Activated CD8-positive, alpha-beta memory T cell treated with anti-CD3 and anti-CD28 coated beads, Interleukin-2, amount 50 U/mL, for 1 hour (primary cell): ENCODE results near the gene PNLDC1.
"Not testable (repeated sequence)": the region's sequence is repeated elsewhere in the genome, so short reads cannot be mapped to it uniquely, and the experiment has no call there.

ENCODE experiments used
- DNase-seq: peaks from one replicate; pipeline ENCODE4 v3.0.0-alpha.2; 2020; ENCODE audit errors: extremely low read depth

The PNLDC1 gene

GRCh38 chr6:159819932-159820640 lies 20.0 kb downstream of the PNLDC1 start:
- no peak for DNase-seq

- no peak for DNase-seq
Observed at GRCh38 chr6:159821122-159821521, 21.0 kb downstream of the PNLDC1 start.

- no peak for DNase-seq
Observed at GRCh38 chr6:159821726-159822125, 21.6 kb downstream of the PNLDC1 start.

DNA sequence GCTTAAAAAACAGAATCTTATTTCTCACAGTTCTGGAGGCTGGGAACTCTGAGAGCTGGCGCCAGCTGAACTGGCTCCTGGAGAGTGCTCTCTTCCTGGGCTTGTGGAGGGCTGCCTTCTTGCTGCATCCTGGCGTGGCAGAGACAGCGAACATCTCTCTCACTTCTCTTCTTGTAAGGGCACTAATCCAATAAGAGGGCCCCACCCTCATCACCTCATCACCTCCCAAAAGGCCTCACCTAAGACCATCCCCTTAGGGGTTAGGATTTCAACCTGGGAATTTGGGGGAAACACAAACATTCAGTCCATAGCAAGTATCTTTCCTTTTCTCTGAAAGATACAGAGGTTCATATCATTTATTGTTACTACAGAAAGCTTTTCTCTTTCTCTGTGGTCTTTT lies 23.9 kb downstream of the PNLDC1 start:
- no peak for DNase-seq

- not testable (repeated sequence) for DNase-seq
Observed at GRCh38 chr6:159824690-159825089, 24.6 kb downstream of the PNLDC1 start.

GRCh38 chr6:159826004-159826403 lies 25.9 kb downstream of the PNLDC1 start:
- DNase-seq = no peak

DNA sequence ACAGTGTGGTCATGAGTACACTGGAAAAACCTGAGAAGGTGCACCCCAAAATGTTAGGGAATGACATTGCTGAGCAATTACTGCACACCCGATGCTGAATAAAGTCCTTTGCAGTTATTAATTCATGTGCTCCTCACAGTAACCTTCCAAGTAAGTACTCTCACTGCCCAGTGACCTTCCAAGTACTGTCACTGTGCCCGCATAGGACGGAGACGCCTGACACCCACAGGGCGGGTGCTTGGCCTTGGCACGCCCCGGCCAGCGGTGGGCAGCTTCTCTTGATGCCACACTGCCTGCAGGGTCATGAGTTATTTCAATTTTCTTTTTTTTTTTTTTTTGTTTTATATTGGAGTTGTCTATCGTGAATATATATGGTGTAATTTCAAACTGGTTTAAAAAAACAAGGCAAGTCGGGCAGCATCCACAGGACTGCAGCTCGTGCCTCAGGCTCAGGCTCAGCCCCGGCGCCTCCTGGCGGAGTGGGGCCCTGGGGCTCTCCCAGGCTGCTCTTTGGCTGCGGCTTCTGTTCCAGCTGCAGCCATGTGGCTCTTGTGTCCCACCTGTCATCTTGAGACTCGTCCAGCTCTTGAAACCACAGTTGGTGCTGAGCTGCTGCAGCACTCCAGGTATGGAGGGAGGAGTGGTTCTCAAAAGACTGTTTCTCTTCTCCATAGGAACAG lies 27.0 kb downstream of the PNLDC1 start:
- DNase-seq = no peak

DNA sequence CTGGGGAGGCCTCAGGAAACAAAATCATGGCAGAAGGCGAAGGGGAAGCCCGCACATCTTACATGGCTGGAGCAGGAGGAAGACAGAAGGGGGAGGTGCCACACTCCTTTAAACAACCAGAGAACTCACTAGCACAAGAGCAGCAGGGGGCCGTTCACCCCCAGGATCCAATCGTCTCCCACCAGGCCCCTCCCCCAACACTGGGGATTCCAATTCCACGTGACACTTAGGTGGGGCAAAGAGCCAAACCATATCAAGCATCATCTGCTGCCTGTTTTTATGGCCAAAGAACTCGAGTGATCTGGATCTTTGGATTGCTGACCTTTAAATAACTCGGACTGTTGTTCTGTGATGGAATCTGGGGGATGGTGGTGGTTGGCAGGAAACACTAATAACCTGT lies 28.0 kb downstream of the PNLDC1 start:
- DNase-seq = no peak

- DNase-seq = no peak
Observed at GRCh38 chr6:159829526-159829925, 29.4 kb downstream of the PNLDC1 start.

- DNase-seq = no peak
Observed at GRCh38 chr6:159830501-159831372, 30.7 kb downstream of the PNLDC1 start.

- no peak for DNase-seq
Observed at GRCh38 chr6:159831373-159831679, 31.2 kb downstream of the PNLDC1 start.

DNA sequence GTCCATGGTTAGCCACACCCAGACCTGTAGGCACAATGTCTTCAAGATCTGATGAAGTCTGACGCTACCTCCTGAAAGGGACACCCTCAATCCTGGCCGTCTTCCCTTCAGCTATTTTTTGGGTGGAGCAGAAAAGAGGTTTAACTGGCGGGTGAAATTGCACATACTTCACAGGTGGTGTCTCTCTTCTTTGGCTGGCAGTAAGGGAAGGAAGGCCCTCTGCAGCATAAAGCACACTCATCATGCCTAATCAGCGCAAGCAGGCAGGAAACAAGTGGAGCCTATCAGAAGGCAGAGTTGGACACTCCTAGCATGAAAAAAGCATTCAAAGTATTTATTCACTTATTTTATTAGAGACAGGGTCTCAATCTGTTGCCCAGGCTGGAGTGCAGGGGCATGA lies 32.9 kb downstream of the PNLDC1 start:
- no peak for DNase-seq

DNA sequence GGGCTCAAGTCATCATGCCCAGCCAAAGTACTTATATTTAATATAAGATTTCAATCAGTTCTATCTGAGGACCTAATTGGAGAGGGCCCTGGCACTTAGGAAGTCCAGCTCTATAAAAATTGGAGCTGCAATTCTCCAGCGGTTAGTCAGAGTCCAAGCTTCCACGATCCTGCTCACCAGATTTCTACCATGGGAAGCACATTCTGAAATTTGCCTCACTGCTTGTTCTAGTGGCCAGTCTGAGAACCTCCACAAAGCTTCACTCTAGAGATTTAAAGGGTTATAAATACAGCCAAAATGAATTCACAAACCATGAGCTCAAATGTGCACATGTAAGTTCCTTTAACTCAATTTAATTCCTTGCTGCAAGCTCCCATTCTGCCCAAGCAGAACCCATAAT lies 33.5 kb downstream of the PNLDC1 start:
- no peak for DNase-seq

GRCh38 chr6:159833997-159834603 lies 34.0 kb downstream of the PNLDC1 start:
- DNase-seq = no peak

- no peak for DNase-seq
Observed at GRCh38 chr6:159836718-159837490, 36.8 kb downstream of the PNLDC1 start.

GRCh38 chr6:159837511-159837910 lies 37.4 kb downstream of the PNLDC1 start:
- no peak for DNase-seq

DNA sequence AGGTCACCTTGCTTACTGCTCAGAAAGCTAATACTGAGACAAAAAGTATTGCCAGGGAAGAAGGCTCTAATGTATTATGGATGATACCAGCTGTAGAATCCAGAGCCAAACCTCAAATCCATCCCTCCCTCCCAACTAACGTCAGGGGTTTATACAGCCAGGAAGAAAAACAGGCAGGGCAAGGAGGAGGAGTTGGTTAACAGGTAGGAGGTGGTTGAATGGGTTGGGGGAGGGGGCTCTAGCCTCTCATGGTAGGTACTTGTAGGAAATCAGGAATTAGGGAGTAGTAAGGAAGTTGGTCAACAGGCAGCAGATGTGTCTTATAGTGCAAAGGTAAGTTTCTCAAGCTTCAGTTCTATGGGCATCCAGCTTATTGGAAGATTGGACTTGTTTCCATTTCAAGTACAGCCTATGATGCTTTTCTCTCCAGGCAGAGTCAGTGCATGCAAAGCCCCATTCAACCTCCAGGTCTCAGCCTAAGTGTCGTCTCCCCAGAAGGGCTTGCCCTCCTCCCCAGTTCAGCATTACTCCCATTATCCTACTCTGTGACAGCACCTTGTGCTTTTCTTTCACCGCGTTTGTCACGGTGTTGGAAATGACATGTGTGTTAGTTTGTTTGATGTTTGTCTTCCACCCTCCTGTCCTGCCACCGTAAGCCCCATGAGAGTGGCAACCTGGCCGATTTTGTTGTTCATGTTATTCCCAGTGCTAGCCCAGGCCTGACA lies 38.1 kb downstream of the PNLDC1 start:
- DNase-seq = no peak

DNA sequence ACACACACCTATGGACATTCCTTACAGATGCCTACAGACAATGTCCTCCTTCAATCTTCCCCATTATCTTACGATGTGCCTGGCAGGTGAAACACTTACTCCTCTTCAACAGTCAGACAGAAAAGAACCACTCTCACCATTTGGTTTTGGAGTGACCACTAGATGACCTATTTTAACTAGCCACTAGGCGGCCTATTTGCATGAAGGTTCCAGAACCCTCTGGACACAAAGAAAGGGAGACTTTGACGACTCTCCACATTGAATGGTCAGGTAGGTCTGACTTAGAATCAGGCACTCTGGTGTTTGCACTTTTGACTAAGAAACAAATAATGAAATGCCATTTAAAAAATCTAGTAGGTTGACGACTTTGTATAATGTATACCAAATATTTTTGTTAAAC lies 42.0 kb downstream of the PNLDC1 start:
- DNase-seq = no peak

DNA sequence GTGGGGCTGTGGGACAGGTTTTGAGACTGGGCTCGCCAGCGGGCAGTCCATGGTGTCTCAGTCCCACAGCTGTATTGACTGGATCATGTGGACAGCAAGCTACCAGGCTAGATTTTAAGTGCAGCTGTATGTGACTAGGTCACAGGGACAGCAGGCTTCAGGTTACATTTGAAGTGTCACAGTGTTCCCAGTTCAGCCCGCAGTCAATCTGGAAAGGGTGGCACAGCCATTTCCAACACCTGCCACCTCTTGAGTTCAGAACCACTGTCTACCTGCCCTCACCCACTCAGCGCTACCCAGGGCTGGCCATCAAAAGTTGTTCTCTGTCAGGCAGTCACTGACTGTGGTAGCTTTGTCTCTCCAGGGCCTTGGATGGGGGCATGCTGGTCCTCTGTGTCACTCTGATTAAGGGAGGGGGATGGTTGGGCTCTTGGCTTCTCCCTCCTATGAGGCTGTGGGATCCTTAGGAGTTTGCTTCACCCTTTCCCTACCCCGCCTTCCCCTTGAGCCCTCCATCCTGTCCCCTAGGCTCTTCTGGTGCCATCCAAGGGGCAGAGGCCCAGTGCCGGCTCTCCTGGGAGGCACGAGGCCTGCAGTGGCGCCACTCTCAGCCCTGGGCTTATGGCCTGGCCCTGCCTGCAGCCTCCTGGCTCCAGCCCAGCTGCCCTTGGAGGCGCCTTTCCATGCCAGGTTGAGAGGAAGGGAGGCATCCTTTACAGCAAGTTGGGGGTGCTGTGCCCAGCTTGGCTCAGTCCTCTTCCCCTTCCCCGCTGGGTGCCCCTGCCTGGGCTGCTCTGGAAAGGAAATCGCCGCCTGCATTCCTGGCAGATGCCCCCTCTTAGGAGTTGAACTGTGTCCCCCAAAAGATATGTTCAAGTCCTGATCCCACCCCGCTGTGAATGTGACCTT lies 44.9 kb downstream of the PNLDC1 start:
- no peak for DNase-seq

- not testable (repeated sequence) for DNase-seq
Observed at GRCh38 chr6:159848552-159848951, 48.5 kb downstream of the PNLDC1 start.
